ENCODE measurements around the gene UTS2R.

UTS2R gene

DNA sequence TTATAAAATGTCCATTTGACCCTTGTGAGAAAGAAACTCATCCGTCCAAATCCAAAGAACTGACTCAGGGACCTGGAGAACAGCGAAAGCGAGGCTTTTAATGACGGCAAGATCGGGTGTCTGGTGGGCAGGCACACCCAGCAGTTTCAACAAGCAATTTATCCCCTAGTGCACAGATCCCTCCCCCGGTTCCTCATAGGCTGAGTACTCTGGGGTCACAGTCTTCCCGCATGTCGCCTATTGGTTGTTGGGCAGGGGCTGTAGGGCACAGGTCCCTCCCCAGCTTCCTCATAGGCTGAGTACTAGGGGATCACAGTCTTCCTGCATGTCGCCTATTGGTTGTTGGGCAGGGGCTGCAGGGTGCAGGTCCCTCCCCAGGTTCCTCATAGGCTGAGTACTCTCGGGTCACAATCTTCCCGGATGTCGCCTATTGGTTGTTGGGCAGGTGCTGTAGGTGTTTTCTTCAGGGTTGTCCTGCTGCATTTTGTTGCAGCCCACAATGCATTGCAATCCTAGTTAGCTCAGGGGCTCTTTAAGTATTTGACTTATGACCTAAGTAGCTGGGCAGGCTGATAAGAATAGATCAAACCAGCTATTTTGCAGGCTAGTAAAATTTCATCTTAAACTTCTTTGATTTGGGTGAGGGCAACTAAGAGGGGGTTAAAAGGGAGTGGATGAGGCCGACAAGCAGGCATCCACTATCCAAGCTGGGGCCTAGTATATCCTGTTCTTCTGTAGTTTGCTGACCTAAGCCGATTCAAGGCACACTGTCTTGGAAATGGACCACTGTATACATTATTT lies 3.6 kb upstream of the UTS2R start (continued):
- TF ChIP-seq ZBTB1 (tag by site-specific recombination; IDR thresholded peaks at IDR 0.05) (no peak), ZNF10 (tag by site-specific recombination; IDR thresholded peaks at IDR 0.05) (no peak), ZNF76 (tag by site-specific recombination; IDR thresholded peaks at IDR 0.05; ENCODE audit: borderline replicate concordance, low read depth) (peak; percentile 68), ZNF426 (tag by site-specific recombination; IDR thresholded peaks at IDR 0.05) (no peak), ZNF776 (tag by site-specific recombination; IDR thresholded peaks at IDR 0.05; ENCODE audit: borderline replicate concordance) (no peak), HOXC10 (CRISPR knock-in tag; IDR thresholded peaks at IDR 0.05) (no peak), ZNF600 (tag by site-specific recombination; IDR thresholded peaks at IDR 0.05) (no peak), GLIS1 (tag by site-specific recombination; IDR thresholded peaks at IDR 0.05) (no peak), ZNF140 (tag by site-specific recombination; IDR thresholded peaks at IDR 0.05) (no peak), CTCF (tag by site-specific recombination; IDR thresholded peaks at IDR 0.05) (no peak), IKZF3 (tag by site-specific recombination; IDR thresholded peaks at IDR 0.05) (no peak), HOXA7 (CRISPR knock-in tag; IDR thresholded peaks at IDR 0.05; ENCODE audit: borderline replicate concordance) (no peak)
- TF ChIP-seq, protein P1, sequence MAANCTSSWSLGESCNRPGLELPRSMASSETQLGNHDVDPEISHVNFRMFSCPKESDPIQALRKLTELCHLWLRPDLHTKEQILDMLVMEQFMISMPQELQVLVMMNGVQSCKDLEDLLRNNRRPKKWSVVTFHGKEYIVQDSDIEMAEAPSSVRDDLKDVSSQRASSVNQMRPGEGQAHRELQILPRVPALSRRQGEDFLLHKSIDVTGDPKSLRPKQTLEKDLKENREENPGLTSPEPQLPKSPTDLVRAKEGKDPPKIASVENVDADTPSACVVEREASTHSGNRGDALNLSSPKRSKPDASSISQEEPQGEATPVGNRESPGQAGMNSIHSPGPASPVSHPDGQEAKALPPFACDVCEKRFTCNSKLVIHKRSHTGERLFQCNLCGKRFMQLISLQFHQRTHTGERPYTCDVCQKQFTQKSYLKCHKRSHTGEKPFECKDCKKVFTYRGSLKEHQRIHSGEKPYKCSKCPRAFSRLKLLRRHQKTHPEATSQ (tag by site-specific recombination; IDR thresholded peaks at IDR 0.05), result no peak
- TF ChIP-seq, protein P2, sequence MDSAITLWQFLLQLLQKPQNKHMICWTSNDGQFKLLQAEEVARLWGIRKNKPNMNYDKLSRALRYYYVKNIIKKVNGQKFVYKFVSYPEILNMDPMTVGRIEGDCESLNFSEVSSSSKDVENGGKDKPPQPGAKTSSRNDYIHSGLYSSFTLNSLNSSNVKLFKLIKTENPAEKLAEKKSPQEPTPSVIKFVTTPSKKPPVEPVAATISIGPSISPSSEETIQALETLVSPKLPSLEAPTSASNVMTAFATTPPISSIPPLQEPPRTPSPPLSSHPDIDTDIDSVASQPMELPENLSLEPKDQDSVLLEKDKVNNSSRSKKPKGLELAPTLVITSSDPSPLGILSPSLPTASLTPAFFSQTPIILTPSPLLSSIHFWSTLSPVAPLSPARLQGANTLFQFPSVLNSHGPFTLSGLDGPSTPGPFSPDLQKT (IDR thresholded peaks at IDR 0.05; ENCODE audit: borderline replicate concordance, low read depth, low read length), result no peak
- TF ChIP-seq, protein P3, sequence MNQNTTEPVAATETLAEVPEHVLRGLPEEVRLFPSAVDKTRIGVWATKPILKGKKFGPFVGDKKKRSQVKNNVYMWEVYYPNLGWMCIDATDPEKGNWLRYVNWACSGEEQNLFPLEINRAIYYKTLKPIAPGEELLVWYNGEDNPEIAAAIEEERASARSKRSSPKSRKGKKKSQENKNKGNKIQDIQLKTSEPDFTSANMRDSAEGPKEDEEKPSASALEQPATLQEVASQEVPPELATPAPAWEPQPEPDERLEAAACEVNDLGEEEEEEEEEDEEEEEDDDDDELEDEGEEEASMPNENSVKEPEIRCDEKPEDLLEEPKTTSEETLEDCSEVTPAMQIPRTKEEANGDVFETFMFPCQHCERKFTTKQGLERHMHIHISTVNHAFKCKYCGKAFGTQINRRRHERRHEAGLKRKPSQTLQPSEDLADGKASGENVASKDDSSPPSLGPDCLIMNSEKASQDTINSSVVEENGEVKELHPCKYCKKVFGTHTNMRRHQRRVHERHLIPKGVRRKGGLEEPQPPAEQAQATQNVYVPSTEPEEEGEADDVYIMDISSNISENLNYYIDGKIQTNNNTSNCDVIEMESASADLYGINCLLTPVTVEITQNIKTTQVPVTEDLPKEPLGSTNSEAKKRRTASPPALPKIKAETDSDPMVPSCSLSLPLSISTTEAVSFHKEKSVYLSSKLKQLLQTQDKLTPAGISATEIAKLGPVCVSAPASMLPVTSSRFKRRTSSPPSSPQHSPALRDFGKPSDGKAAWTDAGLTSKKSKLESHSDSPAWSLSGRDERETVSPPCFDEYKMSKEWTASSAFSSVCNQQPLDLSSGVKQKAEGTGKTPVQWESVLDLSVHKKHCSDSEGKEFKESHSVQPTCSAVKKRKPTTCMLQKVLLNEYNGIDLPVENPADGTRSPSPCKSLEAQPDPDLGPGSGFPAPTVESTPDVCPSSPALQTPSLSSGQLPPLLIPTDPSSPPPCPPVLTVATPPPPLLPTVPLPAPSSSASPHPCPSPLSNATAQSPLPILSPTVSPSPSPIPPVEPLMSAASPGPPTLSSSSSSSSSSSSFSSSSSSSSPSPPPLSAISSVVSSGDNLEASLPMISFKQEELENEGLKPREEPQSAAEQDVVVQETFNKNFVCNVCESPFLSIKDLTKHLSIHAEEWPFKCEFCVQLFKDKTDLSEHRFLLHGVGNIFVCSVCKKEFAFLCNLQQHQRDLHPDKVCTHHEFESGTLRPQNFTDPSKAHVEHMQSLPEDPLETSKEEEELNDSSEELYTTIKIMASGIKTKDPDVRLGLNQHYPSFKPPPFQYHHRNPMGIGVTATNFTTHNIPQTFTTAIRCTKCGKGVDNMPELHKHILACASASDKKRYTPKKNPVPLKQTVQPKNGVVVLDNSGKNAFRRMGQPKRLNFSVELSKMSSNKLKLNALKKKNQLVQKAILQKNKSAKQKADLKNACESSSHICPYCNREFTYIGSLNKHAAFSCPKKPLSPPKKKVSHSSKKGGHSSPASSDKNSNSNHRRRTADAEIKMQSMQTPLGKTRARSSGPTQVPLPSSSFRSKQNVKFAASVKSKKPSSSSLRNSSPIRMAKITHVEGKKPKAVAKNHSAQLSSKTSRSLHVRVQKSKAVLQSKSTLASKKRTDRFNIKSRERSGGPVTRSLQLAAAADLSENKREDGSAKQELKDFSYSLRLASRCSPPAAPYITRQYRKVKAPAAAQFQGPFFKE (tag by site-specific recombination; IDR thresholded peaks at IDR 0.05; ENCODE audit: borderline replicate concordance), result no peak

DNA sequence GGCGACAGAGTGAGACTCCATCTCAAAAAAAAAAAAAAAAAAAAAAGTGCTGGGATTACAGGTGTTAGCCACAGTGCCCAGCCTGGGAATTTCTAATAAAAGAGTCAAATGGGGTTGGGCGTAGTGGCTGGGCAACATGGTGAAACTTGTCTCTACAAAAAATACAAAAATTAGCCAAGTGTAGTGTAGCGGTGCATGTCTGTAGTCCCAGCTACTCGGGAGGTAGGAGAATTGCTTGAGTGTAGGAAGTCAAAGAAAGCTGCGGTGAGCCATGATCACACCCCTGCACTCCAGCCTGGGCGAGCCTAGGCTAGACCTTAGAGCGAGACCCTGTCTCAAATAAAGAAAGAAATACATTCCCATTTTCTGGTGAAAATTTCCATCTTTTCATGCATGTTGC lies 2.4 kb upstream of the UTS2R start:
- ChIA-PET POLR2A (no interaction called here), CTCF (interaction anchor here (0.7 kb wide), 1 partner anchor 24 kb away, joined by 3 read pairs; no protein-coding TSS in a partner anchor)
- no peaks in the 10 kb centered on the region for H3K36me3 ChIP-seq (ENCODE audit: control insufficient read depth in 2 of 2, insufficient read depth in 1 of 2, low read length in 2 of 2)
- no peak overlapping the region for H3K27ac ChIP-seq (ENCODE audit: extremely low read depth, low read depth, low read length)
- no peak overlapping the region for H3K4me3 ChIP-seq (ENCODE audit: low read depth, low read length)
- peaks cover 4% of the 10 kb centered on the region for H3K4me1 ChIP-seq (ENCODE audit: control insufficient read depth, insufficient read depth, low read length)
- no peaks in the 10 kb centered on the region for H3K9me3 ChIP-seq (ENCODE audit: control insufficient read depth, insufficient read depth, low read depth, low read length)
- no peak for TF ChIP-seq REPIN1 (tag by site-specific recombination; IDR thresholded peaks at IDR 0.05; ENCODE audit: low read depth)
- TF ChIP-seq, protein P4, sequence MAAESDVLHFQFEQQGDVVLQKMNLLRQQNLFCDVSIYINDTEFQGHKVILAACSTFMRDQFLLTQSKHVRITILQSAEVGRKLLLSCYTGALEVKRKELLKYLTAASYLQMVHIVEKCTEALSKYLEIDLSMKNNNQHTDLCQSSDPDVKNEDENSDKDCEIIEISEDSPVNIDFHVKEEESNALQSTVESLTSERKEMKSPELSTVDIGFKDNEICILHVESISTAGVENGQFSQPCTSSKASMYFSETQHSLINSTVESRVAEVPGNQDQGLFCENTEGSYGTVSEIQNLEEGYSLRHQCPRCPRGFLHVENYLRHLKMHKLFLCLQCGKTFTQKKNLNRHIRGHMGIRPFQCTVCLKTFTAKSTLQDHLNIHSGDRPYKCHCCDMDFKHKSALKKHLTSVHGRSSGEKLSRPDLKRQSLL (tag by site-specific recombination; IDR thresholded peaks at IDR 0.05), result no peak
- TF ChIP-seq ZNF664 (tag by site-specific recombination; IDR thresholded peaks at IDR 0.05), result no peak
- no peak for TF ChIP-seq ZNF707 (tag by site-specific recombination; IDR thresholded peaks at IDR 0.05)
- no peak for TF ChIP-seq ZNF558 (tag by site-specific recombination; IDR thresholded peaks at IDR 0.05)
- TF ChIP-seq ZNF777 (tag by site-specific recombination; IDR thresholded peaks at IDR 0.05; ENCODE audit: borderline replicate concordance), result no peak
- TF ChIP-seq OSR2 (tag by site-specific recombination; IDR thresholded peaks at IDR 0.05), result no peak
- TF ChIP-seq ZNF37A (tag by site-specific recombination; IDR thresholded peaks at IDR 0.05), result no peak
- no peak for TF ChIP-seq ZNF830 (tag by site-specific recombination; IDR thresholded peaks at IDR 0.05; ENCODE audit: low read depth)
- no peak for TF ChIP-seq ZNF596 (tag by site-specific recombination; IDR thresholded peaks at IDR 0.05)
- TF ChIP-seq ZNF274 (IDR thresholded peaks at IDR 0.05; ENCODE audit: low read length), result no peak
- TF ChIP-seq ZNF274 (tag by site-specific recombination; IDR thresholded peaks at IDR 0.05; ENCODE audit: borderline replicate concordance), result no peak
